HL-60 (cell line): ENCODE measurements around the gene PLA2R1.

ENCODE experiments used
- DNase-seq, 2 experiments: peaks; one replicate each; pipeline ENCODE4 v3.0.0-alpha.2; 2010 to 2020; ENCODE audit warnings: low read depth in 1 of 2, low spot score in 1 of 2
- H3K27ac ChIP-seq: fragments of 250-450 bp; sonication (Bioruptor Pico); replicated peaks from 2 replicates; pipeline ENCODE4 v1.5.1; 2020; ENCODE audit warnings: mild to moderate bottlenecking, moderate library complexity
- H3K27me3 ChIP-seq: fragments of 250-450 bp; sonication (Bioruptor Pico); 2 replicates; pipeline ENCODE4 v1.5.1; 2021; ENCODE audit warnings: mild to moderate bottlenecking, moderate library complexity; ENCODE audit not compliant: insufficient read depth, poor library complexity, severe bottlenecking
- H3K4me3 ChIP-seq: replicated peaks from 2 replicates; pipeline ENCODE4 v1.5.1; 2011; ENCODE audit warnings: mild to moderate bottlenecking, control low read depth, low read length; ENCODE audit not compliant: insufficient read depth
- CTCF ChIP-seq: IDR thresholded peaks from one replicate; pipeline ENCODE4 v1.5.1; 2011; ENCODE audit warnings: low read length, control low read depth, inconsistent platforms; ENCODE audit not compliant: insufficient read depth
- GABPA ChIP-seq: IDR thresholded peaks from 2 replicates; pipeline ENCODE4 v1.6.1; 2012; ENCODE audit warnings: low read depth
- POLR2AphosphoS5 ChIP-seq: IDR thresholded peaks from 2 replicates; pipeline ENCODE4 v1.6.1; 2012; ENCODE audit warnings: low read depth
- REST ChIP-seq: IDR thresholded peaks from 2 replicates; pipeline ENCODE4 v1.6.1; 2012; ENCODE audit warnings: low read depth; ENCODE audit not compliant: insufficient replicate concordance
- SPI1 ChIP-seq: IDR thresholded peaks from 2 replicates; pipeline ENCODE4 v1.6.1; 2012; ENCODE audit warnings: low read depth, mild to moderate bottlenecking, borderline replicate concordance

PLA2R1 gene

GRCh38 chr2:160053946-160054345 lies 8.5 kb downstream of the PLA2R1 start:
- Histone ChIP-seq H3K4me3 (no peak overlapping the region), H3K27me3 (peaks cover 16% of the 10 kb centered on the region), H3K27ac (no peak overlapping the region)
- TF ChIP-seq CTCF (no peak), SPI1 (no peak), REST (no peak), POLR2AphosphoS5 (no peak), GABPA (no peak)
- DNase-seq = no peak

- peaks cover 13% of the 10 kb centered on the region for H3K27me3 ChIP-seq
- H3K27ac ChIP-seq = no peak overlapping the region
- no peak overlapping the region for H3K4me3 ChIP-seq
- TF ChIP-seq CTCF (no peak), POLR2AphosphoS5 (no peak), GABPA (no peak), SPI1 (no peak), REST (no peak)
- no peak for DNase-seq
Measured at GRCh38 chr2:160052531-160052930, 9.9 kb downstream of the PLA2R1 start.

GRCh38 chr2:160051371-160051800 lies 11.0 kb downstream of the PLA2R1 start:
- TF ChIP-seq GABPA = no peak
- no peak for TF ChIP-seq REST
- no peak for TF ChIP-seq SPI1
- TF ChIP-seq CTCF = no peak
- TF ChIP-seq POLR2AphosphoS5 = no peak
- DNase-seq = no peak
- Histone ChIP-seq H3K27ac (no peak overlapping the region), H3K4me3 (no peak overlapping the region), H3K27me3 (peaks cover 13% of the 10 kb centered on the region)
